ENCODE data around the gene SCARB1. TPM values are rescaled to one million over a fixed set of nuclear protein-coding genes. Genes with fewer than 3 reads are reported as not detected.

SCARB1 gene
- total and polyA plus RNA-seq, 2 of the 13 experiments (the other 11 are each of a cell fraction or from before 2014, with no cell fraction given), result 63.4 to 160 TPM

GRCh38 chr12:124904306-124905098 lies 40.8 kb upstream of the SCARB1 start (continued):
- no peak for TF ChIP-seq ZNF777 (CRISPR knock-in tag; IDR thresholded peaks at IDR 0.05)

DNA sequence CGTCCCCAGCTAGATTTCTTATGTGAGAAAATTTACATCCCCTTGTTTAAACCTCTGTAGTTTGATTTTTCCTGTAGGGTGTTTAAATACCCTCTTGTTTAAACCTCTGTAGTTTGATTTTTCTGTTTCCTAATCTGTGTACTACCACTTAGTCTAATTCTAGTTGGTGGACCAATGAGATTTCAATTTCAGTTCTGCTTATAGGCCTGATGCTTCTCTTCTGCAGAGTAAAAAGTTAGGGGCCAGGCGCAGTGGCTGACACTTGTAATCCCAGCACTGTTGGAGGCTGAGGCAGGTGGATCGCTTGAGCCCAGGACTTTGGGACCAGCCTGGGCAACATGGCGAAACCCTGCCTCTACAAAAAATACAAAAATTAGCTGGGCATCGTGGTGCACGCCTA lies 39.3 kb upstream of the SCARB1 start:
- CTCF ChIA-PET (ENCODE audit: low intra/inter-chr PET ratio, low total read pairs), result no interaction called here
- H3K9ac ChIP-seq (ENCODE audit: insufficient read depth, low read depth, low read length), result no peak overlapping the region

More for the DNA sequence above, 39.3 kb upstream of the SCARB1 start:
- Histone ChIP-seq H3K79me2 (ENCODE audit: insufficient read depth, low read length) (peaks cover 36% of the 10 kb centered on the region), H3K27ac (ENCODE audit: extremely low read length, insufficient read depth, low read length) (no peak overlapping the region), H3K36me3 (replicated peaks in 1 of 2; ENCODE audit: control insufficient read depth in 1 of 2, insufficient read depth in 2 of 2, low read length in 2 of 2) (no peaks in the 10 kb centered on the region), H2AFZ (ENCODE audit: low read length) (no peak overlapping the region), H3K4me2 (ENCODE audit: low read depth, low read length) (no peak overlapping the region), H3K4me1 (ENCODE audit: insufficient read depth, low read length) (peaks cover 80% of the 10 kb centered on the region), H3K4me3 (replicated peaks in 1 of 3; ENCODE audit: insufficient read depth in 1 of 3, low read depth in 2 of 3, low read length in 3 of 3) (no peak overlapping the region), H3K27me3 (ENCODE audit: control insufficient read depth in 1 of 2, insufficient read depth in 2 of 2, low read length in 2 of 2) (no peaks in the 10 kb centered on the region), H3K9me3 (ENCODE audit: low read length) (no peaks in the 10 kb centered on the region), H4K20me1 (ENCODE audit: insufficient read depth, low read length) (peaks cover 3% of the 10 kb centered on the region; the same call in 1 of the 2 replicates)
- FAIRE-seq, result no peak
- BruUV-seq (replicated peaks), result no TSS peak
- WGBS (ENCODE audit: low lambda C conversion rate), result 96% methylated on average over 6 of the region's 6 CpGs
- intact Hi-C loops (cut with micrococcal nuclease; ENCODE audit: unreplicated experiment) (no loop called here), in situ Hi-C loops (cut with HindIII; ENCODE audit: extremely low pct_ligation_motif_present, low pct_unique_long_range_greater_than_20kb) (no loop called here)
- POLR2A ChIA-PET, result interaction anchor here (1.6 to 4.3 kb wide), 3 partner anchors 9 to 125 kb away, joined by 5 to 64 read pairs (median 61); partner anchors contain the start of gene UBC
- TF ChIP-seq ZNF777 (CRISPR knock-in tag; IDR thresholded peaks at IDR 0.05) (no peak), ZNF7 (CRISPR knock-in tag; IDR thresholded peaks at IDR 0.05) (no peak), ZNF282 (IDR thresholded peaks at IDR 0.05; ENCODE audit: partially characterized antibody) (no peak), ZSCAN9 (CRISPR knock-in tag; IDR thresholded peaks at IDR 0.05; ENCODE audit: borderline replicate concordance) (no peak), AHR (CRISPR knock-in tag; IDR thresholded peaks at IDR 0.05) (no peak), ARHGAP35 (CRISPR knock-in tag; IDR thresholded peaks at IDR 0.05; ENCODE audit: borderline replicate concordance) (no peak), ZNF761 (CRISPR knock-in tag; conservative IDR thresholded peaks at IDR 0.05) (no peak), ZNF350 (CRISPR knock-in tag; IDR thresholded peaks at IDR 0.05; ENCODE audit: borderline replicate concordance, low read depth) (no peak), ZIK1 (CRISPR knock-in tag; IDR thresholded peaks at IDR 0.05; ENCODE audit: borderline replicate concordance, low read depth) (no peak), RCOR2 (CRISPR knock-in tag; IDR thresholded peaks at IDR 0.05) (no peak), SP4 (CRISPR knock-in tag; IDR thresholded peaks at IDR 0.05) (no peak), TCF7L2 (IDR thresholded peaks at IDR 0.05; ENCODE audit: low read depth, low read length) (no peak), E2F5 (CRISPR knock-in tag; conservative IDR thresholded peaks at IDR 0.05) (no peak)
- no peak for ATAC-seq
- DNase-seq (ENCODE audit: low spot score), result no peak
